Mammary epithelial cell (primary cell): ENCODE measurements around the gene INAVA.

ENCODE experiments used
- CTCF ChIP-seq, 2 donors: IDR thresholded peaks in 1 of 2; conservative IDR thresholded peaks in 1 of 2; 2 replicates each; pipeline ENCODE4 v1.5.1; 2011 to 2012; ENCODE audit warnings: inconsistent platforms in 2 of 2, low read length in 2 of 2, mild to moderate bottlenecking in 2 of 2, control low read depth in 1 of 2, low read depth in 1 of 2; ENCODE audit not compliant: insufficient read depth in 1 of 2; ENCODE audit errors: extremely low read depth in 1 of 2
- EZH2 ChIP-seq: IDR thresholded peaks from 2 replicates; pipeline ENCODE4 v1.6.1; 2012; ENCODE audit warnings: low read length, inconsistent platforms, borderline replicate concordance

- no peak for TF ChIP-seq EZH2
- TF ChIP-seq CTCF (conservative IDR thresholded peaks at IDR 0.05 in 1 of 2, IDR thresholded peaks at IDR 0.05 in 1 of 2; ENCODE audit: extremely low read depth in 1 of 2, insufficient read depth in 1 of 2, low read depth in 1 of 2, low read length in 2 of 2): no peak
These were observed 44.1 kb upstream of the INAVA start for GRCh38 chr1:200850554-200850953.
